Endothelial cell of umbilical vein (primary cell): ENCODE measurements around the gene RNLS. TPM values are rescaled to one million over a fixed set of nuclear protein-coding genes. Genes with fewer than 3 reads are reported as not detected.

Source experiments
- BruUV-seq: library from RNA; stranded (reverse); fragments of 400-500 nt; replicated peaks from 2 replicates; lab custom pipeline; 2021; lab: Mats Ljungman, UMichigan
- CTCF ChIA-PET: fragments of 300-600, 350-600 bp; sonication (Branson Sonifier 250); formaldehyde crosslinking; loops from one replicate; lab custom pipeline; 2021; ENCODE audit warnings: antibody characterized with exemption, inconsistent platforms; lab: Charles Lee
- POLR2A ChIA-PET: fragments of 300-600, 350-600 bp; sonication (Branson Sonifier 250); formaldehyde crosslinking; loops from one replicate; lab custom pipeline; 2021; ENCODE audit warnings: antibody characterized with exemption, inconsistent platforms; lab: Charles Lee
- DNase-seq: peaks from one replicate; pipeline ENCODE4 v3.0.0-alpha.2; 2011; ENCODE audit warnings: low read depth, low spot score
- FAIRE-seq: peaks from 2 replicates; lab custom pipeline; 2011; peaks lifted over from hg19 to GRCh38; lab: Jason Lieb, UNC
- H2AFZ ChIP-seq: 2 replicates; pipeline ENCODE4 v1.6.0; 2012; ENCODE audit warnings: low read depth, low read length, control low read depth, inconsistent platforms
- H3K27ac ChIP-seq: 2 replicates; pipeline ENCODE4 v1.5.1; 2011; ENCODE audit warnings: low read depth, mild to moderate bottlenecking, control low read depth, low read length, moderate library complexity; ENCODE audit not compliant: insufficient read depth
- H3K27me3 ChIP-seq, 2 experiments: 2 replicates each; pipeline versions ENCODE4 v1.6.0 to v1.6.1; 2011; ENCODE audit warnings: low read length in 2 of 2, mixed read lengths in 1 of 2; ENCODE audit not compliant: control insufficient read depth in 2 of 2, insufficient read depth in 2 of 2
- H3K36me3 ChIP-seq, 2 experiments: 2 replicates in 1 of 2; 3 replicates in 1 of 2; pipeline ENCODE4 v1.5.1; 2011; ENCODE audit warnings: low read length in 2 of 2, mild to moderate bottlenecking in 1 of 2, moderate library complexity in 1 of 2; ENCODE audit not compliant: control insufficient read depth in 2 of 2, insufficient read depth in 2 of 2; ENCODE audit errors: extremely low read depth in 1 of 2
- H3K4me1 ChIP-seq: 3 replicates; pipeline ENCODE4 v1.5.1; 2011; ENCODE audit warnings: mild to moderate bottlenecking, low read length; ENCODE audit not compliant: control insufficient read depth, insufficient read depth; ENCODE audit errors: extremely low read depth
- H3K4me2 ChIP-seq: 2 replicates; pipeline ENCODE4 v1.6.1; 2011; ENCODE audit warnings: low read length, control low read depth, mixed read lengths; ENCODE audit not compliant: insufficient read depth
- H3K4me3 ChIP-seq, 3 experiments: fragments of 200-600 bp in 1 of 3; sonication (generic), shearing (Covaris generic) in 1 of 3; replicated peaks in 1 of 3; 2 replicates each; pipeline ENCODE4 v1.5.1; 2011 to 2016; ENCODE audit warnings: control low read depth in 3 of 3, low read length in 3 of 3, mild to moderate bottlenecking in 2 of 3, inconsistent platforms in 1 of 3, low read depth in 1 of 3, moderate library complexity in 1 of 3; ENCODE audit not compliant: insufficient read depth in 1 of 3
- H3K79me2 ChIP-seq: 2 replicates; pipeline ENCODE4 v1.6.0; 2012; ENCODE audit warnings: low read length, inconsistent platforms; ENCODE audit not compliant: control insufficient read depth, insufficient read depth
- H3K9ac ChIP-seq: replicated peaks from 2 replicates; pipeline ENCODE3; 2011; ENCODE audit warnings: low read length, control low read depth; ENCODE audit not compliant: insufficient read depth; ENCODE audit errors: extremely low read depth
- H3K9me1 ChIP-seq: replicated peaks from 3 replicates; pipeline ENCODE4 v1.6.0; 2011; ENCODE audit warnings: mild to moderate bottlenecking, low read length; ENCODE audit not compliant: control insufficient read depth, insufficient read depth; ENCODE audit errors: extremely low read depth
- H3K9me3 ChIP-seq: replicated peaks from 2 replicates; pipeline ENCODE4 v1.5.1; 2012; ENCODE audit warnings: low read length, inconsistent platforms; ENCODE audit not compliant: control insufficient read depth, insufficient read depth
- H4K20me1 ChIP-seq: replicated peaks from 2 replicates; pipeline ENCODE3; 2011; ENCODE audit warnings: mild to moderate bottlenecking, low read length; ENCODE audit not compliant: control insufficient read depth, insufficient read depth; ENCODE audit errors: extremely low read depth
- CTCF ChIP-seq, 2 donors: IDR thresholded peaks; 1 replicate in 1 of 2; 2 replicates in 1 of 2; pipeline ENCODE4 v1.5.1; 2011; ENCODE audit warnings: low read length in 2 of 2, mild to moderate bottlenecking in 2 of 2, moderate library complexity in 2 of 2, control low read depth in 1 of 2, inconsistent platforms in 1 of 2, low read depth in 1 of 2; ENCODE audit not compliant: insufficient read depth in 1 of 2; ENCODE audit errors: extremely low read depth in 1 of 2
- EZH2 ChIP-seq: IDR thresholded peaks from 2 replicates; pipeline ENCODE4 v1.6.1; 2012; ENCODE audit warnings: borderline replicate concordance, low read depth, mild to moderate bottlenecking, moderate library complexity, low read length, inconsistent platforms; ENCODE audit not compliant: severe bottlenecking
- FOS ChIP-seq: IDR thresholded peaks from 2 replicates; pipeline ENCODE4 v1.6.1; 2011; ENCODE audit warnings: mild to moderate bottlenecking, low read length, moderate library complexity, borderline replicate concordance; ENCODE audit not compliant: insufficient read depth
- GATA2 ChIP-seq: IDR thresholded peaks from 2 replicates; pipeline ENCODE4 v1.7.0; 2011; ENCODE audit warnings: low read depth, mild to moderate bottlenecking, moderate library complexity, mixed read lengths, low read length; ENCODE audit not compliant: insufficient read length, insufficient read depth
- JUN ChIP-seq: IDR thresholded peaks from 2 replicates; pipeline ENCODE4 v1.6.1; 2011; ENCODE audit warnings: borderline replicate concordance, low read depth; ENCODE audit not compliant: insufficient read length, insufficient read depth
- MYC ChIP-seq: IDR thresholded peaks from one replicate; pipeline ENCODE4 v1.6.1; 2011; ENCODE audit warnings: mild to moderate bottlenecking, low read depth, low read length
- POLR2A ChIP-seq: IDR thresholded peaks from 2 replicates; pipeline ENCODE4 v1.6.1; 2012; ENCODE audit warnings: low read depth, mild to moderate bottlenecking, control low read depth, low read length
- POLR2AphosphoS5 ChIP-seq: IDR thresholded peaks from 2 replicates; pipeline ENCODE4 v1.6.1; 2012; ENCODE audit warnings: low read depth, mild to moderate bottlenecking, control low read depth, low read length, moderate library complexity; ENCODE audit not compliant: insufficient read depth
- dilution Hi-C: fragments of 300-500 bp; cut with MboI; formaldehyde crosslinking; loops from one replicate; pipeline ENCODE4 v1.15.0; 2019; ENCODE audit warnings: low sequenced_read_pairs; ENCODE audit not compliant: extremely low pct_ligation_motif_present
- intact Hi-C: fragments of 100-400 bp; cut with micrococcal nuclease; formaldehyde crosslinking; loops from one replicate; pipeline ENCODE4 v1.10.0; 2022
- polyA plus RNA-seq, 4 experiments: library from polyadenylated mRNA; depleted of rRNA in 3 of 4; stranded (reverse) in 3 of 4; unstranded in 1 of 4; fragments of >200 nt; gene quantifications; 2 replicates each; pipeline versions ENCODE4 v1.2.1 to v1.2.3, GENCODE V29; 2011 to 2012; ENCODE audit warnings: missing spikeins in 1 of 4
- total RNA-seq: library from RNA; stranded (reverse); gene quantifications from 2 replicates; pipeline ENCODE4 v1.2.3, GENCODE V29; 2021
- TF ChIP-seq, protein P1 (sequence below): IDR thresholded peaks from 2 replicates; pipeline ENCODE4 v1.6.1; 2011; ENCODE audit not compliant: insufficient read depth, insufficient read length

RNLS gene
- total and polyA plus RNA-seq, 2 donors (not counting 3 experiments of a cell fraction or from before 2014, with no cell fraction given) = 2.5 to 4.6 TPM

GRCh38 chr10:88472540-88472939, 110.6 kb downstream of the RNLS start:
- no peak for FAIRE-seq
- H3K27ac ChIP-seq = no peak overlapping the region
- no peaks in the 10 kb centered on the region for H3K79me2 ChIP-seq
- no peaks in the 10 kb centered on the region for H3K9me3 ChIP-seq
- BruUV-seq = no TSS peak
- H2AFZ ChIP-seq = no peak overlapping the region
- no peak overlapping the region for H3K9ac ChIP-seq
- dilution Hi-C loops = no loop called here
- H3K27me3 ChIP-seq = no peaks in the 10 kb centered on the region
- no peaks in the 10 kb centered on the region for H4K20me1 ChIP-seq
- H3K9me1 ChIP-seq = no peaks in the 10 kb centered on the region
- no peak for TF ChIP-seq MYC
- no peak for TF ChIP-seq POLR2A
- no peak for TF ChIP-seq FOS
- TF ChIP-seq, protein P1, sequence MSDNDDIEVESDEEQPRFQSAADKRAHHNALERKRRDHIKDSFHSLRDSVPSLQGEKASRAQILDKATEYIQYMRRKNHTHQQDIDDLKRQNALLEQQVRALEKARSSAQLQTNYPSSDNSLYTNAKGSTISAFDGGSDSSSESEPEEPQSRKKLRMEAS = no peak
- no peak for TF ChIP-seq JUN
- no peak for TF ChIP-seq GATA2
- no peak for TF ChIP-seq POLR2AphosphoS5
- TF ChIP-seq EZH2 = no peak
- TF ChIP-seq CTCF (IDR thresholded peaks at IDR 0.05; ENCODE audit: extremely low read depth in 1 of 2, insufficient read depth in 1 of 2, low read depth in 1 of 2, low read length in 2 of 2) = no peak
- ChIA-PET CTCF (no interaction called here), POLR2A (no interaction called here)
- H3K36me3 ChIP-seq = no peaks in the 10 kb centered on the region
- H3K4me2 ChIP-seq = no peak overlapping the region
- DNase-seq = no peak
- H3K4me3 ChIP-seq = no peak overlapping the region
- intact Hi-C loops = no loop called here
- no peaks in the 10 kb centered on the region for H3K4me1 ChIP-seq
